Left ventricle myocardium inferior (tissue), 1 donor: ENCODE measurements around the gene ITGB3. TPM values are rescaled to one million over a fixed set of nuclear protein-coding genes. Genes with fewer than 3 reads are reported as not detected.

Experiments used
- DNase-seq: peaks from one replicate; pipeline ENCODE4 v3.0.0-alpha.2; 2020
- H3K27ac ChIP-seq: fragments of 200-600 bp; replicated peaks from 2 replicates; pipeline ENCODE4 v1.8.0; 2021
- H3K27me3 ChIP-seq: fragments of 200-600 bp; 2 replicates; pipeline ENCODE4 v1.8.0; 2021; ENCODE audit warnings: low read depth
- H3K36me3 ChIP-seq: fragments of 200-600 bp; 2 replicates; pipeline ENCODE4 v1.8.0; 2021
- H3K4me1 ChIP-seq: fragments of 200-600 bp; 2 replicates; pipeline ENCODE4 v1.8.0; 2021
- H3K4me3 ChIP-seq: fragments of 200-600 bp; 2 replicates; pipeline ENCODE4 v1.8.0; 2021; ENCODE audit warnings: mild to moderate bottlenecking, moderate library complexity
- H3K9me3 ChIP-seq: fragments of 200-600 bp; replicated peaks from 2 replicates; pipeline ENCODE4 v1.8.0; 2021
- intact Hi-C: fragments of 100-400 bp; cut with micrococcal nuclease; formaldehyde crosslinking; loops from one replicate; pipeline ENCODE4 v1.11.0; 2022
- total RNA-seq: library from RNA; stranded (reverse); fragmentation: NEBNext Ultra II Directional; extraction: Animal tissue kit (Norgen Biotek cat#: 25700); gene quantifications from one replicate; pipeline ENCODE4 v1.2.1, GENCODE V29; 2021
- TF ChIP-seq, protein P1 (sequence below): fragments of 200-600 bp; IDR thresholded peaks from 2 replicates; pipeline ENCODE4 v1.8.0; 2021; ENCODE audit warnings: antibody characterized with exemption, mild to moderate bottlenecking, borderline replicate concordance
- donor health status: DM: no; HTN: yes; CAD: no; lungs with severe emphysema.

The ITGB3 gene
- total RNA-seq, 1 donor from 2014 or later: 3.3 TPM

- H3K4me3 ChIP-seq: no peak overlapping the region
- peak; percentile 73 for DNase-seq
- H3K27ac ChIP-seq: peak overlapping the region; percentile 82
- no peaks in the 10 kb centered on the region for H3K9me3 ChIP-seq
- H3K4me1 ChIP-seq: peaks cover 27% of the 10 kb centered on the region
- no peaks in the 10 kb centered on the region for H3K27me3 ChIP-seq
- TF ChIP-seq, protein P1, sequence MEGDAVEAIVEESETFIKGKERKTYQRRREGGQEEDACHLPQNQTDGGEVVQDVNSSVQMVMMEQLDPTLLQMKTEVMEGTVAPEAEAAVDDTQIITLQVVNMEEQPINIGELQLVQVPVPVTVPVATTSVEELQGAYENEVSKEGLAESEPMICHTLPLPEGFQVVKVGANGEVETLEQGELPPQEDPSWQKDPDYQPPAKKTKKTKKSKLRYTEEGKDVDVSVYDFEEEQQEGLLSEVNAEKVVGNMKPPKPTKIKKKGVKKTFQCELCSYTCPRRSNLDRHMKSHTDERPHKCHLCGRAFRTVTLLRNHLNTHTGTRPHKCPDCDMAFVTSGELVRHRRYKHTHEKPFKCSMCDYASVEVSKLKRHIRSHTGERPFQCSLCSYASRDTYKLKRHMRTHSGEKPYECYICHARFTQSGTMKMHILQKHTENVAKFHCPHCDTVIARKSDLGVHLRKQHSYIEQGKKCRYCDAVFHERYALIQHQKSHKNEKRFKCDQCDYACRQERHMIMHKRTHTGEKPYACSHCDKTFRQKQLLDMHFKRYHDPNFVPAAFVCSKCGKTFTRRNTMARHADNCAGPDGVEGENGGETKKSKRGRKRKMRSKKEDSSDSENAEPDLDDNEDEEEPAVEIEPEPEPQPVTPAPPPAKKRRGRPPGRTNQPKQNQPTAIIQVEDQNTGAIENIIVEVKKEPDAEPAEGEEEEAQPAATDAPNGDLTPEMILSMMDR: no peak
- H3K36me3 ChIP-seq: no peaks in the 10 kb centered on the region
- intact Hi-C loops: loop anchor here (10.0 kb wide), 1 partner anchor 375 kb away; no protein-coding TSS in a partner anchor
Observed at GRCh38 chr17:47239967-47240651, 13.5 kb upstream of the ITGB3 start.

DNA sequence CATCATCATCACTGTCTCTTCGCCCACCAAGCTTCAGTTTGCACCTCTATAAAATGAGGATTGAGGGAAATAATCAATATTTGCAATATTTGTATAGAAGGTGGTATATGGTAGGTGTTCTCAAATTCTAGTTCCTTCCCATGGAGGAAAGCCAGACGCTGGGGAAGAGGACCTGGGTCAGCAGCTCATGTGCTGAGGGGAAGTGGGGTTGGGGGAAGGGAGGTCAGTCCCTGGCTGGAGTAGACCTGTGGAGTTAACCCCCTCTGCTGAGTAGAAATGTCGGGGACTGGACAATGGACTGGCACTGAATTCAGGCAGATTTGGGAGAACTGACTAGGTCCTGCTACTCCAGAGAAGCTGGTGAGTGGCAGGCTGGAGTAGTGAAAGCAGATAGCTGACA, 12.8 kb upstream of the ITGB3 start:
- no peaks in the 10 kb centered on the region for H3K9me3 ChIP-seq
- H3K4me3 ChIP-seq: no peak overlapping the region
- TF ChIP-seq, protein P1: no peak
- H3K36me3 ChIP-seq: no peaks in the 10 kb centered on the region
- H3K27me3 ChIP-seq: no peaks in the 10 kb centered on the region
- no peak for DNase-seq
- intact Hi-C loops: no loop called here
- H3K4me1 ChIP-seq: peaks cover 27% of the 10 kb centered on the region
- H3K27ac ChIP-seq: peak overlapping the region; percentile 82

DNA sequence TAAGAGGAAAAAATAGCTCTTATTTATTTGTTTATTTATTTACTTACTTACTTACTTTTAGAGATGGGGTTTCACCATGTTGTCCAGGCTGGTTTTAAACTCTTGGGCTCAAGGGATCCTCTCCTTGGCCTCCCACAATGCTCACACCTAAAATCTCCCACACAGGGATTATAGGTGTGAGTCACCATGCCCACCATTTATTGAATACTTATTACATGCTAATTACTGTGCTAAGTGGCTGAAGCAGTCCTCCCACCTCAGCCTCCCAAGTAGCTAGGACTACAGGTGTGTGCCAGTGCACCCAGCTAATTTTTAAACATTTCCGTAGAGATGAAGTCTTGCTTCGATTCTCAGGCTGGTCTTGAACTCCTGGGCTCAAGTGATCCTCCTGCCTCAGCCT, 11.0 kb upstream of the ITGB3 start:
- Histone ChIP-seq H3K27me3 (no peaks in the 10 kb centered on the region), H3K36me3 (no peaks in the 10 kb centered on the region), H3K4me3 (no peak overlapping the region), H3K9me3 (no peaks in the 10 kb centered on the region), H3K4me1 (peaks cover 22% of the 10 kb centered on the region), H3K27ac (no peak overlapping the region)
- TF ChIP-seq, protein P1: no peak
- intact Hi-C loops: no loop called here
- no peak for DNase-seq

- intact Hi-C loops: no loop called here
- TF ChIP-seq, protein P1: no peak
- Histone ChIP-seq H3K4me3 (no peak overlapping the region), H3K27ac (peak overlapping the region; percentile 1), H3K4me1 (peaks cover 21% of the 10 kb centered on the region), H3K27me3 (no peaks in the 10 kb centered on the region), H3K36me3 (no peaks in the 10 kb centered on the region), H3K9me3 (no peaks in the 10 kb centered on the region)
- no peak for DNase-seq
Observed at GRCh38 chr17:47243737-47244598, 9.7 kb upstream of the ITGB3 start.

GRCh38 chr17:47244697-47245096, 8.9 kb upstream of the ITGB3 start:
- TF ChIP-seq, protein P1: no peak
- no peak overlapping the region for H3K4me3 ChIP-seq
- H3K9me3 ChIP-seq: no peaks in the 10 kb centered on the region
- no peaks in the 10 kb centered on the region for H3K36me3 ChIP-seq
- H3K27ac ChIP-seq: peak overlapping the region; percentile 1
- peaks cover 14% of the 10 kb centered on the region for H3K4me1 ChIP-seq
- H3K27me3 ChIP-seq: no peaks in the 10 kb centered on the region
- intact Hi-C loops: no loop called here
- no peak for DNase-seq
